ENCODE results near the gene EFL1.
"Not testable (repeated sequence)": the region's sequence is repeated elsewhere in the genome, so short reads cannot be mapped to it uniquely, and the experiment has no call there.

Gene EFL1

DNA sequence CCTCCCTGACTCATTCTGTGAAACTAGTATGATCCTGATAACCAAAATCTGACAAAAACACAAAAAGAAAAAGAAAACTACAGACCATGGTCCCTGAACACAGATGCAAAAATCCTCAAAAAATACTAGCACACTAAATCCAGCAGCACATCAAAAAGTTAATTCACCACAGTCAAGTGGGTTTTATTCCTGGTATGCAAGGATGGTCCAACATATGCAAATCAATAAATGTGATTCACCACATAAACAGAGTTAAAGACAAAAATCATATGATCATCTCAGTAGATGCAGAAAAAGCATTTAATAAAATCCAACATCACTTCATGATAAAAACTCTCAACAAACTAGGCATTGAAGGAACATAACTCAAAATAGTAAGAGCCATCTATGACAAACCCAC is 12.9 kb upstream of the EFL1 start:
- no peak for DNase-seq

DNA sequence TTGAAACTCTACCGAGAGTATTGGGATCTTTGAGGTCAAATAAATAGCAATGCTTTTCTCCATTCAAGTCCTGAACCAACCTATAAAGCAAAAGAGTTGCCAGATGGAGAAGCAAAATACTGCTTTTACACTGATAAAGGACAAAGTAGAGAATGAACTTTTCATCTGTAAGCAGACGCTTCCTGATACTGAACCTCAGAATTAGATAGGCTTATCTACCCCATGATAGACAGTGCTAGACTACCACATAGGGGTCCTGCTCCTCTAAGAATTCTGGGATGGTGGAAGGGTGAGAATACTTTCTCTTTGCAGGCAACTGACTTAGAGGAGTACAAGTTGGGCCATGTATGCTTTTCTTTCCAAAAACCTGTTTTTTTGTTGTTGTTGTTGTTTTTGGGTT is 9.6 kb upstream of the EFL1 start:
- no peak for DNase-seq

DNA sequence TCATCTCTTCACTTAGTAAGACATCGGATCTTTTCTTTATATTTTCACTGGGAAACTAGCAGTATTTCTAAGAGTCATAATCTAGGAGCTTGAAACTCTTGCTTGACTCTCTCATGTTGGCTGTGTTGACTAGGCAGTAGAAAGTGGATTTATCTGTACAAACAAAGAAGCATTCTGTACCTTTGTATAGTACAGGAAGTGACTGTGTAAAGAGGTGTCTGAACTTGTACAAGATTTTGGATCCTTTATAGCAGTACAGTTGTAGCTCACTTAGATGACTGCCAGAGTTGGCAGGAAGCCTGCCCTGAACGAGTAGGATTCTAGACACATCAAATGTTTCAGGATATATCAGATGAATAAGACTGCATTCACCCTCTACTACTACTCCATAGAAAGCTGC is 5.9 kb upstream of the EFL1 start:
- not testable (repeated sequence) for DNase-seq

DNA sequence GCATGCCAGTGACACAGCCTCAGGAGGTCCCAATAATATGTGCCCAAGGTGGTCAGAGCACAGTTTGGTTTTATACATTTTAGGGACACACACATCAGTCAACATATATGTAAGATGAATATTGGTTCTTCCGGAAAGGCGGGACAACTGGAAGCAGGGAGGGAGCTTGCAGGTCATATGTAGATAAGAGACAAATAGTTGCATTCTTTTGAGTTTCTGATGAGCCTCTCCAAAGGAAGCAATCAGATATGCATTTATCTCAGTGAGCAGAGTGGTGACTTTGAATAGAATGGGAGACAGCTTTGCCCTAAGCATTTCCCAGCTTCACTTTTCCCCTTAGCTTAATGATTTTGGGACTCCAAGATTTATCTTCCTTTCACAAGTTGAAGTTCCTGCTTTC is 4.6 kb upstream of the EFL1 start:
- not testable (repeated sequence) for DNase-seq

DNA sequence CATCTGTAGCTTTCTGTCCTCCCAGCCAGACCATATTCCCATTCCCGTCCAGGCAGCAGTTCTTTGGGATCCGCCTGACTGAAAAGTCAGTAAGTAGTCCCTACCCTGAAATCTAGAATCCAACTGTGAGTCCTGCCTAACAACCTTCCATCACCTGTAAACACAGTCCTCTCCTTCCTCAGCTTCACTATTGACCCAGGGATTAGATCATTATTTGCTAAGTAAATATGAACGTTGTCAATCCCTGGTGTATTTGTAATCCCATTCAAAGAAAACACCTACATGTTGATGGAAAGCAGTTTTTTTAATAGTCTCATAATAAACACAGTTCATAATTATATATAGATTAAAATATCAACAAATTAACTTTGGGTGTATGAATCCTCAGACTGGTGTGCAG is 816 bp upstream of the EFL1 start:
- no peak for DNase-seq

DNA sequence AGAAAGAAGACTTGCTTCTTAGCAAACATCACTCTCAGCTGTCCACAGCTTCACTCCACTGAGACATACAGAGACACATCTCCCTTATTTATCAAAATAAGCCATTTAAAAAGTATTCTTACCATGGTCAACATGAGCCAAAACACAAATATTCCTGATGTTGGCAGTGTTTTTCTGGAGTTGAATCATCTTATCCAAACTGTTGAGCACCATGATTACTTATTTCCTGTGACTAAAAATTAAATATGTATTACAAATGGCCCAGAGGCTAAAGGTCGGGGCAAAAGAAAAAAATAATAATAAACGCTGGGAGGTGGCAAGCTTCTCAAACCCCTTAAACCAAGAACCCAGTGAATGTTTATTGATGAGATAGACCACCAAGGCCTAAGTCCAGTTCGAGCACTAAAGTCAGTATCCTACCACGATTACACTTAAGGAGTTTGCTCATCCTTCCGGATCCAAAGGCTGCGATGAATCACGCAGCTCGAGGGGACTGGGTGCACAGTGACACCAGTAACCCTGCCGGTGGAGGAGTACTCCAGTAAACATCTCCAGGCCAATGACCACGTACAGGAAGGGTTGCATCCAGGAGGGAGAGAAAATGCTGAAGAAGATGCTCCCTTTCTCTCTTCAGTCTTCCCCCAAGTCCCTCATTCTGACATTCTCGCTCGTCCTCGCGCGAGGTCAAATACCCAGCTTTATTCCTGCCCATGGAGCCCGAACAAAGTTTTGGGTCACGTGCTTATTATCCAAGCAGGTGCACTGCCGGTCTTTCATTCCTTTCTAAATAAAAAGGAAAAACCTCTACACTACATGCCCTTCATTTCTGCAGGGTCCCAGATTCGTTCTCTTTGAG is 740 bp downstream of the EFL1 start:
- not testable (repeated sequence) for DNase-seq

DNA sequence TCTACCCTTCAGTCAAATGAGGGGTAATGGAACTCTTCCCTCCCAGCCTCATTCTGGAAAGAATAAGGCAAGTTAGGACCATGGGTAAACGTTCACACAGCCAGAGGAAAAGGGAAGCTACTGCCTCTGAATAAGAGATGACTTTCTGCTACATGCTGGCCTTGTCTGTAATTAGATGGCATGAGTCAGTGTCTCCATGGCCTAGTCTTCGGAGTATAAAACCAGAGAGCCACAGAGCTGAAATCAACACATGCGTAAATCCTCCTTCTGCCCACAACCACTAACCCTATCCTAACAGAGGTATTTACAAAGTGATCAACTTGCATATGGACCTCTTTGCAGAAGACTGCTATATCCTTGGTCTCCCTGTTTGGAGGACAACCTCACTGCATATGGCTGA is 14.3 kb downstream of the EFL1 start:
- not testable (repeated sequence) for DNase-seq

DNA sequence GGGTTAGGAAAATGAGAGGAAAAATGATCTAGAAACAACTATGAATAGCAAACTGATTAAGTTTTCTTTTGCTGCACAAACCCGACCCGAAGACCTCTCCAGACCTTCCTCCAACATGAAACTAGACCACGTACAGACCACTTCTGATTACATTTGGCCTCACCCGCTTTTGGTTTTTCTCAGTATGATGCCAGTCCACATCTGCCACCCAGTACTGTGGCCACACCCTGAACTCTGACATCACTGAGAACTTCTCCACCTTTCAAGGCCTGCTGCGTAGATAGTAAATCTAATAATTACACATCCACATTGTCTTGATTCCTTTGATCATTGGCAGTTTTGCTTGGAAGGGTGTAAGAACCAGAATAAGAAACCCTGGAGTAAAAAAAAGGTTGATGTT is 16.6 kb downstream of the EFL1 start:
- DNase-seq = not testable (repeated sequence)

DNA sequence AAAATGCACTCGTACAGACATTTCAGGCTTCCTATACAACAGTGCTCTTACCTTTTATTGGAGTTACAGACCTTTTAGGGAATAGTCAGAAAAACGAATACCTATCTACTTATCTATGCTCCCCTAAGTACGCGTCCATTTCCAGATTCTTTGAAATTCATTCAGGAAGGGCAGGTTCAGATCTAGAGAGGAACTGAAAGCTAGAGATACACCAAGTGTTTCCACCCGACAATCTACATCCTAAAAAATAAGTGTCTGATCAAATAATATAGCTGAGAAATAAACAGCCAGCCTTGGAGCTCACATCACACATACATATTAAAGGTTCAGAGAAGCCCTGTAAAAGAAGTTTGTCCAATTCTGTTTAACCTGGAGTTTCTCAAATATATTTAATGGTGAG is 18.9 kb downstream of the EFL1 start:
- DNase-seq = not testable (repeated sequence)

DNA sequence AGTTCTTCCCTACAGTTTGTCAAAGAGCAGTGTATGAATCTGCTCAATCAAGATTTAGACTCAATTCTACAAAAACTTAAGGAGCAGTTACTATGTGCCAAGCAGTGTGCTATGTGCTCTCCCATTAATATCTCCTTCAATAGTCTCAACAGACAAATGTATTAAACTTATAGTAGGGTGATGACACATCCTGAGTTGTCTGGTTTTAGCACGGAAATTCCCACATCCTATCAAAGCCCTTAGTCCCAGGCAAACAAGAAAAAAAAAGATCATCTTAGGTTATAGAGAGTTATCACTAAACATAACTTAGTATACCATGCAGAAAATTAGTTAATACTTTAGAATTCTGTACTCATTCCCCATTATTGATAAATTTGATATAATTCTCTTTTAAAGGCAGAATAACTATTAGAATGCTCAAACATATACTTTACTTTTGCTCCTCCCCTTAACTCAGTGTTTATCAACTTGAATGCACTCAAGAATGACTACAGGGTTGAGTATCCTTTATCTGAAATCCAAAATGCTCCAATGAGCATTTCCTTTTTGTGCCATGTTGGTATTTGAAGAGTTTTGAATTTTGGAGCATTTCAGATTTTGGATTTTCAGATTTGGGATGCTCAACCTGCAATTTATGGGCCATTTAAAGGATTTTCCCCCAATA is 20.6 kb downstream of the EFL1 start:
- DNase-seq = not testable (repeated sequence)

DNA sequence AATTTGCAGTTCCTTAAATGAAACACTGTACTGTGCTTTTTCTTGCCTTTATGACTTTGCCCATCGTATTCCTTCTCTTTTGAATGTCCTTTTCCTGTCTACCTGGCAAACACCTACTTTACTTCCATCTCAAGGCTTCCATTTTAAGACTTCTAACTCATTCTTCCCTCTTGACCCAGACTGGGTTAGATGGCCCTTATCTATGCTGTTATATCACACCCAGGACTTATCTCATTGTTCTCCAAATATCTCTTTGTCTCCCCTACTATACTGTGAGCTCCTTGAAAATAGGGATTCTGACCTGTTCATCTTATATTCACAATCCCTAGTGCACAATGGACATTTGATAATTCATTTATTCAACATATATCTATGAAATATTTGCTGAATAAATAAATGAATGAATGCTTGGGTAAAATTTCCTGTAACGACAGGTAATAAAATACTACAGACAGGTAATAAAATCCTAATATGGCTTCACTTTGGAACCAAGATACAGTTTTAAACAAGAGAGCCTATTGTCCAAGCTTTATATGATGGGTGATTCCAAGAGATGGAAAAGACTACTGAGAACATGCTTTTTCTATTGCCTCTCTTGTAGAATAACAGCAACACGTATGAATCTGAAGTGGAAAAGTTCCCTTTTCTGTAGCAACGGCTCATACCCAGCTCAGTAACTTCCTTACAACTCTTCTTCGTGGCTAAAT is 22.7 kb downstream of the EFL1 start:
- DNase-seq = no peak

DNA sequence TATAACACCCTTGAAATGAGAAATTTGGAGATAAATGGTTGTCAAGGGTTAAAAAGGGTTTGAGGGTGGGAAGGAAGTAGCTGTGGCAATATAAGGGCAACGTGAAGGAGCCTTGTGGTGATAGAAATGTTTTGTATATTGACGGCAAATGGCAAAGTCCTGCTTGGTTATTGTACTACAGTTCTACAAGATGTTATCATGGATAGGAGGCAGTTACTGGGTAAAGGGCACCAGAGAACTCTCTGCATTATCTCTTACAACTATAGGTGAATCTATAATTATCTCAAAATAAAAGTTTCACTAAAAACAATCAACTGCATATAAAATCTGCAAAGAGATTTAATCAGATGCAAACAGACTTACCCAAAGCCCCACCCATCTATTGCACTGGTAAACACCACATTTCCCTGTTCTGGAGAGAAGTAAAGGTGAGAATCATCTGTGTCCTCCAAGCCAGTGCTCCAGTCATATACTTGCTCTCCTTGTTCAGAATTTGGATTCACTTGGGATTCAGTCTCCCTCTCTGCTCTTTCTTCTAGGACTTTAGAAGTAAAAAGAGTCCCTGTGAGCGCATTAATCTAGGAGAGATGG is 24.5 kb downstream of the EFL1 start:
- DNase-seq = not testable (repeated sequence)

DNA sequence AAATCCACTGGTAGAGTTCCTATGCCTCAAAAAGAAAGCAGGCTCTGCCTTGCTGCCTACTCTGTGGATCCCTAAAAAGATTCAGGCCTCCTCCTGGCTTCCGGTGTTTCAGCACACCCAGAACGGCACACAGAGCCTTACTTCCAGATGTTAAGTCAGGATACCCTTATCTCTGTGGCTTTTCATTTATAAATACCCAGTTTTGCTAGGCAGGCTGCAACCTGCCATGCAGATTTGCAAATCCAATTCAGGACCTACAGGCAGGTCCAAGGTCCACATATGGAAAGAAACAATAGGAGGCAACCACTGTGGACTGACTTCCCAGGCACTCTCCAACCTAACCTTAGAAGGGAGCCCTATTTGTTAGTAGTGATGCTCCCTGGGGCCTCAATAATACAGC is 30.7 kb downstream of the EFL1 start:
- DNase-seq = no peak

DNA sequence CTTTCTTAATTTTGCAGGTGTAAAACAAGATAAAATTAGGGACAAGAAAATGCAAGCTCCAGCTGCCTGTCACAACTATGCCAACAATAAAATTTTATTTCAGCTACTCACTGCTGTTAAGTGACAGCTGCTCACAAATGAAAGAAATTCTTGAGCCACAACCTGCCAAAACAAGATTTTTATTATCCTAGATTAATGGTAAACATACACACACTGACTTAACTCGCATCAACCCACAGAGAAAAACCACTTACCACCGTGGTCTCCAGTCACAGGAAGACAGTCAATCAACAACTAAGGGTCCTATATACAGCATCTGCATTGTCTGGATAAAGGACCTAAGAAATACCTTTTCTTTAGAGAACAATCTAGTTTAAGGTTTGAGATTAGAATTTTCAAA is 31.3 kb downstream of the EFL1 start:
- no peak for DNase-seq

DNA sequence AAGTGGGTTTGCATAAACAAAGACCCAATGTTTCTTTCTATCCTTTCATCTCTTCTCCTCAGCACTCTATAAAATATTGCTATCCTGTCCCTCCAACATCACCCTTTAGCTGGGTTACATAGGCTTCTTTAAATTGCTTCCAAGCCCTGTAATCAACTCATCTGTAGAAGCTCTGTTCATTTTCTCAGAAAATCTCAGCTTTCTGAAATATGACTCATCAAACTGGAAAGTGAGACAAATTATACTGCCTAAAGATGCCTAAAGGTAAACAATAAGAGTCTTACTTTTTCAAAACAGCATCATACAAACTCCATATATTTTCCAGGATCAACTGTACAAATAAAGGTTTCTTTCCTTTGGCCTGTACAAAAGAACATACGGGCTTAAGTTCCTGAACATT is 33.8 kb downstream of the EFL1 start:
- DNase-seq = no peak

DNA sequence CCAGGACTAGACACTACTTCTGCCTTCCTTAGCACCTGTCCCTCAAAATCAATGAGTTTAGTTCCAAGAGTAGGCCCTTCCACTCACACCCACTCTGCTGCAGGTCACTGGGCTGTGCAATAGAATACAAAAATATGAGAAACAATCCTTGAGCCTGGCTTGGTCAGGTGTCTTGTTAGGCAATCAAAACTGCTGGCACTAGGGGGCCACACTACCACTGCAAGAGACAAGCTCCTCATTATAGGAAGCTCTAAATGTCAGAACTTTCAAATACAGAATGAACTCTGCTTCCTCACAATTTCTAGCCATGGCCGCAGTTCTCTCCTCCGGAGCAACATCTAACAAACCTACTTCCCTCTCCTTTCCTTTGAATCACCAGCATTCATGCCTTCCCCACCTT is 41.0 kb downstream of the EFL1 start:
- peak; percentile 16 for DNase-seq

DNA sequence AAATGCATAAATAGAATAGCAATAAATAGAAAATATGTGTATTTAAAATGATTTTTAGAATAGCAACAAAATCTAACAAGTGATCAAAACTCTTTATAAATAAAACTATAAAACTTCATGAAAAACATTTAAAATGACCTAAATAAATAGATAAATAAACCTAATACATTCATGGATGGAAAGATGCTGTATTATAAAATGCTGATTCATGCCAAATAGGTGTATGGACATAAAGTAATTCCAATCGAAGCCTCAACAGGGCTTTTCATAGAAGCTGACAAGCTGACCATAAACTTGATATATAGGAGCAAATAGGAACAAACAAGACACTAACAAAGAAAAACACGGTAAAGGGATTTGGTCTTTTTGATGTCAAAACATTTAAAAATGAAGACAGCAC is 46.4 kb downstream of the EFL1 start:
- not testable (repeated sequence) for DNase-seq

DNA sequence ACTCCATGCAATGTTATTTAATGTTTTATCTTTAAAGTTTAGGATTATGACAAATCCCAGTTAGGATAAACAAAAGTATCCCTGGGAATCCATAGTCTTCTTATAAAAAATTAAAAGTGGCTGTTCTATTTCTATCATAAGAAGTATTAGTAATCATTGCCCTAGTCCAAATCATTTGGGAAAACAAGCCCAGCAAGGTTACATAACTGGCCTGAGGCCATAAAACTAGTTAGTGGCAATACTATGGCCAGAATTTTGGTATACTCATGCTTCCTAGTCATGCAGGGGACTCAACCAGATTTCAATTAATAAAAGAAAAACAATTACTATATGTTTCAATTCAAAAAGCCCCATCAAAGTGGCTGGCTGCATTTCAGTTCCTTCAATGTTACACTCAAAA is 50.3 kb downstream of the EFL1 start:
- not testable (repeated sequence) for DNase-seq

DNA sequence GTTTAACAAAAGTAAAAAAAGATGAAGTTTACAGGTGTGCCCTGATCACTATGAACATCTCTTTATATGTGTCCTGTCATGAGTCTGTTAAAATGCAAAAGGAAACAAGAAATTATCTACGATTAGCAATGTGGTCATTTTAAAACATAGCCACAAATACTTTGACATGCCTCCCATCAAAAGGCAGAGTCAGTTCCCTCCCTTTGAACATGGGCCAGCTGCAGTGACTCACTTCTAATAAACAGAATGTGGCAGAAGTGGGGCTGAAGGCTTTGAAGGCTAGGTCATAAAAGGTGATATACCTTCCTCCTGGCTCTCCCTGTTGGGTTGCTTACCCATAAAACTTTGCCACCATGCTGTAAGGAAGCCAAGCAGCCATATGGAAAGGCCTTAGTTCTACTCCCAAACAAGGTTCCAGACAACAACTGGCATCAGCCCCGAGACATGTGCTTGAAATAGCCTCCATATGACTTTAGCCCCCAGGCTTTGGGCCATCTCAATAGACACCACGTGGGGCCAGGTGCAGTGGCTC is 52.4 kb downstream of the EFL1 start:
- not testable (repeated sequence) for DNase-seq

DNA sequence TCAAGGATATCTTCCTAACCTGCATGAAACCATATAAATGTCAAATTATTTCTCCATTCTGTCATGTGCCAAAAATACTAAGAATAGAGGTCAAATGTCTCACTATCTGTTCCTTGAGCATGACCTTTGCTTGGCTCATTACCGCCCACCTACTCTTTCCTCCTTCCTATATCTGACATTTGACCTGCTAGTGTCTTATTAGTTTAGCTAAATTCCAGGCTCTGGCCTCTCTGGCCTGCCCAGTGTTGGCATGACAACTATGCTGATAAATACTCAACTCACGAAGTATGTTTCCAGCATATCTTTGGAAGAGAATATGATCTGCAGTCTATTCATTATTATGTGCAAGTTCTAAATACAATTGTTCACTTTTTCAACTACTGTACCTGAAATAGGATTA is 58.0 kb downstream of the EFL1 start:
- DNase-seq = not testable (repeated sequence)

DNA sequence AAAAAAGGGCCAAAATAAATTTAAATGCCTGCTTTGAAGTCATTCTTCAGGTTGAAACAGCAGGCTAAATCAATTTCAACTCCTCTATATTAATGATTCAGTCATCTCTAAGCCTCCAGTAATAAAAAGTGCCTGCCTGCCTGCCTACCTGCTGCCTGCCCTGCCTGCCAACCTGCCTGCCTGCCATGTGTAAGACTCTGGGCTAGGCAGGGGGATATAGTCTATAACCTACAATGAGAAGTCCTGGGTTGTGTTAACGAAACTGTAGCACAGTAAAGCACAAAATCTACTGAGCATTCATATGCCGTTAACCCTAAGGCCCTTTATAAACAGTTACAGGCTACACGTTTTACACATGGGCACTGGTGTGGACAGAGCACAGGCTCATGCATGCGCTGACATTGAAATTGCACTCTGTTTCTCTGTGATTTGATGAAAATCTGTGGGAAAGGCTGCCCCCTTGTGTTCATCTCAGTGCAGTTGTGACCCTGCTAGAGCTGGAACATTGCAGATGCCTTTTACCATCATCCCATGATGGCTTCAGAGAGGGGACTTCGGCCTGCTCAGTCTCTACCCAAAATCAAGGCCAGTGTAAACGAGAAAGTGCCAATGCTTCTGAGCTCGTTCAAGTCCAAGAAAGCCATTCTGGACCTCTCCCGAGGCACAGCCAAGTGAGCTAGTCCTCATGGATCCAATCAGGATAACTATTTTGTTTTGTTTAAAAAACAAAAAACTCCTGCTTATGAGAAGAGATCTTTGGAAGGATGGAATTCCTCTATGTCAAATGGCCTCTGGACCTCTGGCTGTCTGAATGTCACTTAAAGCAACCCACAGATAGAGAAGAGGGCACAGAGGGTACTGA is 64.6 kb downstream of the EFL1 start:
- DNase-seq = peak; percentile 47

DNA sequence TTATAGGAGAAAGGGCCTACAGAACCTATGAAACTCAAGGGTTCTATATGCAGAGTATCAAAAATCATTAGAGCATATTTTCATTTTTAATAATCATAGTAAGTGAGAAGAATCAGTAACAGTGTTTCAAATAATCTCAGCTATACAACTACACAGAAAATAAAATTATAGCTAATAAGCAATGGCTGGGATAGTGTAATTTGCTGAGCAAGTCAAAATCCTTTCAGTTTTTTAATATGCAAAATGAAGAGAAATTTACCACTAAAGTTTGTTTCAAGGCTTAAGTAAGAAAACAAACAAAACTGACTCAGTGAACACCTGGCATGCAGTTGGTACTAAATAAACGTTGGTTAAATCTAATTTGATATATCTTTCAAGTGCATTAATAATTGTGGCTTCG is 66.2 kb downstream of the EFL1 start:
- DNase-seq = no peak

Data from activated gamma-delta T cell treated with Interleukin-2 at 50 U/mL for 16 hours (primary cell).